ENCODE data around the gene DDX41. TPM values are rescaled to one million over a fixed set of nuclear protein-coding genes. Genes with fewer than 3 reads are reported as not detected.

Gene DDX41
- total and polyA plus RNA-seq, 2 of the 13 experiments (the other 11 are each of a cell fraction or from before 2014, with no cell fraction given), result 62.8 to 105 TPM

DNA sequence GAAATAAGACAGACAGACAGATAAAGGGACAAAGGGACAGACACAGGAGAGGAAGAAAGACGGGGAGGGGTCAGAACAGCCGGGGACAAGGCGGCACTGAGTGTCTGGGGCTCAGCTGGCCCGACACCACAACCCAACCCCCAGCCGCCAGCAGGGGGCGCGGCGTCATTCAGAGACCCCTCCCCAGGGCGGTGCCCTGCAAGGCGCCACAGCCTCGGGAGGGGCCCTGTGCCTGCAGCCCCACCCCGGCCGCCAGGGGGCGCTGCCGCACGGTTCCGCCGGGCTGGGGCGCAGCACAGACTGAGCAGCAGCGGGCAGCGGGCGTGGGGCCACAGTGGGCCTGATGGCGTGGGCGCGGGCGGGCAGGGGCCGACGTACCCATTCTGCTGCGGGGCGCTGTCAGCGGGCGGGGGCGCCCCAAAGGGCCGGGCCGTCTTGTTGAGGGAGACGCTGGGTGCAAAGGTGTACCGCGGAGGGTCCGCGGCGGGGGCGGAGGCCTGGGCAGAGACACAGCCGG, 25.3 kb downstream of the DDX41 start (continued):
- TF ChIP-seq, protein P1, sequence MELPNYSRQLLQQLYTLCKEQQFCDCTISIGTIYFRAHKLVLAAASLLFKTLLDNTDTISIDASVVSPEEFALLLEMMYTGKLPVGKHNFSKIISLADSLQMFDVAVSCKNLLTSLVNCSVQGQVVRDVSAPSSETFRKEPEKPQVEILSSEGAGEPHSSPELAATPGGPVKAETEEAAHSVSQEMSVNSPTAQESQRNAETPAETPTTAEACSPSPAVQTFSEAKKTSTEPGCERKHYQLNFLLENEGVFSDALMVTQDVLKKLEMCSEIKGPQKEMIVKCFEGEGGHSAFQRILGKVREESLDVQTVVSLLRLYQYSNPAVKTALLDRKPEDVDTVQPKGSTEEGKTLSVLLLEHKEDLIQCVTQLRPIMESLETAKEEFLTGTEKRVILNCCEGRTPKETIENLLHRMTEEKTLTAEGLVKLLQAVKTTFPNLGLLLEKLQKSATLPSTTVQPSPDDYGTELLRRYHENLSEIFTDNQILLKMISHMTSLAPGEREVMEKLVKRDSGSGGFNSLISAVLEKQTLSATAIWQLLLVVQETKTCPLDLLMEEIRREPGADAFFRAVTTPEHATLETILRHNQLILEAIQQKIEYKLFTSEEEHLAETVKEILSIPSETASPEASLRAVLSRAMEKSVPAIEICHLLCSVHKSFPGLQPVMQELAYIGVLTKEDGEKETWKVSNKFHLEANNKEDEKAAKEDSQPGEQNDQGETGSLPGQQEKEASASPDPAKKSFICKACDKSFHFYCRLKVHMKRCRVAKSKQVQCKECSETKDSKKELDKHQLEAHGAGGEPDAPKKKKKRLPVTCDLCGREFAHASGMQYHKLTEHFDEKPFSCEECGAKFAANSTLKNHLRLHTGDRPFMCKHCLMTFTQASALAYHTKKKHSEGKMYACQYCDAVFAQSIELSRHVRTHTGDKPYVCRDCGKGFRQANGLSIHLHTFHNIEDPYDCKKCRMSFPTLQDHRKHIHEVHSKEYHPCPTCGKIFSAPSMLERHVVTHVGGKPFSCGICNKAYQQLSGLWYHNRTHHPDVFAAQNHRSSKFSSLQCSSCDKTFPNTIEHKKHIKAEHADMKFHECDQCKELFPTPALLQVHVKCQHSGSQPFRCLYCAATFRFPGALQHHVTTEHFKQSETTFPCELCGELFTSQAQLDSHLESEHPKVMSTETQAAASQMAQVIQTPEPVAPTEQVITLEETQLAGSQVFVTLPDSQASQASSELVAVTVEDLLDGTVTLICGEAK (IDR thresholded peaks at IDR 0.05), result no peak
- TF ChIP-seq, protein P1 (CRISPR knock-in tag; IDR thresholded peaks at IDR 0.05), result 0 out of 2 replicates have a peak, but pooled peaks have one; percentile 28
- no peak for TF ChIP-seq ZNF3 (CRISPR knock-in tag; IDR thresholded peaks at IDR 0.05)
- 0 out of 2 replicates have a peak, but pooled peaks have one; percentile 28 for TF ChIP-seq ERF (CRISPR knock-in tag; IDR thresholded peaks at IDR 0.05)
- TF ChIP-seq ZNF614 (CRISPR knock-in tag; IDR thresholded peaks at IDR 0.05; ENCODE audit: borderline replicate concordance), result peak; percentile 40; the same call in 1 of the 2 replicates
- 0 out of 2 replicates have a peak, but pooled peaks have one; percentile 2 for TF ChIP-seq HNRNPL (IDR thresholded peaks at IDR 0.05; ENCODE audit: low read depth, low read length)
- TF ChIP-seq, protein P2, sequence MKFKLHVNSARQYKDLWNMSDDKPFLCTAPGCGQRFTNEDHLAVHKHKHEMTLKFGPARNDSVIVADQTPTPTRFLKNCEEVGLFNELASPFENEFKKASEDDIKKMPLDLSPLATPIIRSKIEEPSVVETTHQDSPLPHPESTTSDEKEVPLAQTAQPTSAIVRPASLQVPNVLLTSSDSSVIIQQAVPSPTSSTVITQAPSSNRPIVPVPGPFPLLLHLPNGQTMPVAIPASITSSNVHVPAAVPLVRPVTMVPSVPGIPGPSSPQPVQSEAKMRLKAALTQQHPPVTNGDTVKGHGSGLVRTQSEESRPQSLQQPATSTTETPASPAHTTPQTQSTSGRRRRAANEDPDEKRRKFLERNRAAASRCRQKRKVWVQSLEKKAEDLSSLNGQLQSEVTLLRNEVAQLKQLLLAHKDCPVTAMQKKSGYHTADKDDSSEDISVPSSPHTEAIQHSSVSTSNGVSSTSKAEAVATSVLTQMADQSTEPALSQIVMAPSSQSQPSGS (CRISPR knock-in tag; IDR thresholded peaks at IDR 0.05), result 0 out of 2 replicates have a peak, but pooled peaks have one; percentile 35
- TF ChIP-seq, protein P3, sequence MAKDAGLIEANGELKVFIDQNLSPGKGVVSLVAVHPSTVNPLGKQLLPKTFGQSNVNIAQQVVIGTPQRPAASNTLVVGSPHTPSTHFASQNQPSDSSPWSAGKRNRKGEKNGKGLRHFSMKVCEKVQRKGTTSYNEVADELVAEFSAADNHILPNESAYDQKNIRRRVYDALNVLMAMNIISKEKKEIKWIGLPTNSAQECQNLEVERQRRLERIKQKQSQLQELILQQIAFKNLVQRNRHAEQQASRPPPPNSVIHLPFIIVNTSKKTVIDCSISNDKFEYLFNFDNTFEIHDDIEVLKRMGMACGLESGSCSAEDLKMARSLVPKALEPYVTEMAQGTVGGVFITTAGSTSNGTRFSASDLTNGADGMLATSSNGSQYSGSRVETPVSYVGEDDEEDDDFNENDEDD (CRISPR knock-in tag; IDR thresholded peaks at IDR 0.05; ENCODE audit: borderline replicate concordance), result no peak
- TF ChIP-seq XRCC5 (optimal IDR thresholded peaks at IDR 0.05; ENCODE audit: low read length), result peak; percentile 93
- 0 out of 2 replicates have a peak, but pooled peaks have one; percentile 15 for TF ChIP-seq SP5 (CRISPR knock-in tag; IDR thresholded peaks at IDR 0.05; ENCODE audit: borderline replicate concordance, low read depth)
- peak; percentile 51; the same call in 1 of the 2 replicates for TF ChIP-seq GABPB1 (CRISPR knock-in tag; IDR thresholded peaks at IDR 0.05)
- TF ChIP-seq, protein P4, sequence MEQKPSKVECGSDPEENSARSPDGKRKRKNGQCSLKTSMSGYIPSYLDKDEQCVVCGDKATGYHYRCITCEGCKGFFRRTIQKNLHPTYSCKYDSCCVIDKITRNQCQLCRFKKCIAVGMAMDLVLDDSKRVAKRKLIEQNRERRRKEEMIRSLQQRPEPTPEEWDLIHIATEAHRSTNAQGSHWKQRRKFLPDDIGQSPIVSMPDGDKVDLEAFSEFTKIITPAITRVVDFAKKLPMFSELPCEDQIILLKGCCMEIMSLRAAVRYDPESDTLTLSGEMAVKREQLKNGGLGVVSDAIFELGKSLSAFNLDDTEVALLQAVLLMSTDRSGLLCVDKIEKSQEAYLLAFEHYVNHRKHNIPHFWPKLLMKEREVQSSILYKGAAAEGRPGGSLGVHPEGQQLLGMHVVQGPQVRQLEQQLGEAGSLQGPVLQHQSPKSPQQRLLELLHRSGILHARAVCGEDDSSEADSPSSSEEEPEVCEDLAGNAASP (CRISPR knock-in tag; IDR thresholded peaks at IDR 0.05; ENCODE audit: borderline replicate concordance), result 0 out of 2 replicates have a peak, but pooled peaks have one; percentile 18

Data from HepG2 (cell line).